Measurements from ENCODE around the gene FNIP1. TPM values are rescaled to one million over a fixed set of nuclear protein-coding genes. Genes with fewer than 3 reads are reported as not detected.

FNIP1 gene
- total and polyA plus RNA-seq, 12 donors: 2.9 to 63.4 (median 33.8) TPM

DNA sequence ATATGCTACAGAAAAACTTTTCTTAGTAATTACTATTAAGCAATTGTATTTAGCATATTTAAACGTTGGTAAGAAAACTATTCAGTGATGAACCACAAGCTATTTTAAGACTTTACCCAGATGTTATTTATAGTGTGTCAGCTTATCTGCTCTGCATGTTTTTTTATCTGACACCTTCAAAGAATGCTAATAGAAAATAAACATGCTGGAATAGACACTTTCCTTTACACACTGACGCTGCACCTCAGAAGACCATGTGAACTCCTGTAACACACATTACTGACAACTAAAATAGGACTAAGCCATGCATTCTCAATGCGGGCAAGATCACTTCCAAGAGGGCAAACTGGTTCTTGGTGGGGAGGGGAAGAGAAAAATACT, 38.3 kb downstream of the FNIP1 start:
- peaks cover 22 to 38% of the 10 kb centered on the region in 2 donors for H3K4me1 ChIP-seq (replicated peaks in 1 of 2)
- intact Hi-C loops (cut with DNase I): no loop called here

DNA sequence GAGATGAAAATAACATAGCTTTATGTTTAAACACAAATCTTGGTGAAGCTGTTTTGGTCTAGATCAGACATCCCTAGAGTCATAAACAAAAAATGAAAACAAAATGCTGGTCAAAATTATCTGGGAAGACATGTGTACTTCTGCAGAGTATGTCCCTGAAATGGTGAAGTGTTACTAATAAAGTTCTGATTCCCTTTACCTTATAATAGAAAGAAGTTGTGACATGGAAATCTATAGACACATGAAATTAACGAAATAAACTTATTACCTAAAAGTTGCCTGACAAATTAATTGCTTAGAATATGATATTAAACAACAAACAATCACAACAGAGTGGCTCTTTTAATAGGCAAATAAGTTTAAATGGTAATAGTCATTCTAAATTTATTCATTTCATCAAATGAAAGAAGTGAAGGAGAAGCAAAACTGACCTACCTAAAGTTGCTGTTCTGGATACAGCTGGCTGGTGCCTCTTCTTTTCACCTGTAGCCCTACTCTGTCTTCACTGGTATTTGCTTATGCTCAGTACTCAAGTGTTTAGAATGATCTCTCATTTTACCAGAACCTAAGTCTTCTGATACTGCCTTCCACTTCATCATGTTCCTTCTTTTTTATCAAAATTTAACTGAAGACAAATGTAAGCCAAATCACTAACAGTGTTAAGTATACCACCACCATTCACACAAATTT, 38.8 kb downstream of the FNIP1 start:
- 93 to 99% (median 95%) methylated on average over 1 of the region's 1 CpG for WGBS, 4 donors
- H3K4me3 ChIP-seq: no peak overlapping the region

More for the DNA sequence above, 38.3 kb downstream of the FNIP1 start:
- Histone ChIP-seq H3K27ac (no peak overlapping the region), H3K27me3 (no peaks in the 10 kb centered on the region), H3K4me3 (no peak overlapping the region), H3K9me3 (replicated peaks in 1 of 3) (peaks cover 0 to 2% (median 0%) of the 10 kb centered on the region in 3 donors), H3K36me3 (replicated peaks in 1 of 2) (no peaks in the 10 kb centered on the region)
- no peak for TF ChIP-seq POLR2A (IDR thresholded peaks at IDR 0.05)
- TF ChIP-seq, protein P1, sequence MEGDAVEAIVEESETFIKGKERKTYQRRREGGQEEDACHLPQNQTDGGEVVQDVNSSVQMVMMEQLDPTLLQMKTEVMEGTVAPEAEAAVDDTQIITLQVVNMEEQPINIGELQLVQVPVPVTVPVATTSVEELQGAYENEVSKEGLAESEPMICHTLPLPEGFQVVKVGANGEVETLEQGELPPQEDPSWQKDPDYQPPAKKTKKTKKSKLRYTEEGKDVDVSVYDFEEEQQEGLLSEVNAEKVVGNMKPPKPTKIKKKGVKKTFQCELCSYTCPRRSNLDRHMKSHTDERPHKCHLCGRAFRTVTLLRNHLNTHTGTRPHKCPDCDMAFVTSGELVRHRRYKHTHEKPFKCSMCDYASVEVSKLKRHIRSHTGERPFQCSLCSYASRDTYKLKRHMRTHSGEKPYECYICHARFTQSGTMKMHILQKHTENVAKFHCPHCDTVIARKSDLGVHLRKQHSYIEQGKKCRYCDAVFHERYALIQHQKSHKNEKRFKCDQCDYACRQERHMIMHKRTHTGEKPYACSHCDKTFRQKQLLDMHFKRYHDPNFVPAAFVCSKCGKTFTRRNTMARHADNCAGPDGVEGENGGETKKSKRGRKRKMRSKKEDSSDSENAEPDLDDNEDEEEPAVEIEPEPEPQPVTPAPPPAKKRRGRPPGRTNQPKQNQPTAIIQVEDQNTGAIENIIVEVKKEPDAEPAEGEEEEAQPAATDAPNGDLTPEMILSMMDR (IDR thresholded peaks at IDR 0.05): no peak
- DNase-seq: no peak
- 29 to 39% (median 36%) methylated on average over 3 of the region's 3 CpGs for WGBS, 4 donors

DNA sequence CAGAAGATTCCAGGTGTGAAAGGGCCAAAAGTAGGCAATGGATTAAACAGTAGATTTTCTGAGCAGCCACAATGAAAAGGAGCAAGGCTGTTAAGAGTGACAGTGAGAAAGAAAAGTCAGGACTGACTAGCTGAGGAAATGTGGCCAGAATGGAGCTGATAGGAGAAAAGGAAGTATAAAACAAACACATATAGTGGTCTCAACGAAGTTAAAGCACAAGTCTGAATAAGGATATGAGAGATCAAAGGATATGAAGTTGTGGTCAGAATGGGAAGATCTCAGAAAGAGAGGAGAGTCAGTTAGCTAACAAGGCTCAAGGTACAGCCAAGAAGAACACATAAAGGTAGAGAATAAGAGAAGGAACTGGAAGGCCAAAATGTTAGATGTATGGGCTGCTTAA, 39.9 kb downstream of the FNIP1 start:
- Histone ChIP-seq H3K4me1 (replicated peaks in 1 of 2) (peaks cover 22 to 48% of the 10 kb centered on the region in 2 donors), H3K36me3 (replicated peaks in 1 of 2) (no peaks in the 10 kb centered on the region), H3K27me3 (no peaks in the 10 kb centered on the region), H3K9me3 (replicated peaks in 1 of 3) (peaks cover 0 to 2% (median 0%) of the 10 kb centered on the region in 3 donors), H3K27ac (no peak overlapping the region), H3K4me3 (no peak overlapping the region)
- TF ChIP-seq, protein P1 (IDR thresholded peaks at IDR 0.05): no peak
- no peak for TF ChIP-seq POLR2A (IDR thresholded peaks at IDR 0.05)
- WGBS, 4 donors: 37 to 60% (median 51%) methylated on average over 1 of the region's 1 CpG
- DNase-seq: no peak
- intact Hi-C loops (cut with DNase I): no loop called here

More for the DNA sequence above, 38.8 kb downstream of the FNIP1 start:
- Histone ChIP-seq H3K9me3 (replicated peaks in 1 of 3) (peaks cover 0 to 2% (median 0%) of the 10 kb centered on the region in 3 donors), H3K27ac (no peak overlapping the region), H3K27me3 (no peaks in the 10 kb centered on the region), H3K4me1 (replicated peaks in 1 of 2) (peaks cover 22 to 44% of the 10 kb centered on the region in 2 donors), H3K36me3 (replicated peaks in 1 of 2) (no peaks in the 10 kb centered on the region)
- intact Hi-C loops (cut with DNase I): no loop called here
- no peak for DNase-seq
- no peak for TF ChIP-seq POLR2A (IDR thresholded peaks at IDR 0.05)

DNA sequence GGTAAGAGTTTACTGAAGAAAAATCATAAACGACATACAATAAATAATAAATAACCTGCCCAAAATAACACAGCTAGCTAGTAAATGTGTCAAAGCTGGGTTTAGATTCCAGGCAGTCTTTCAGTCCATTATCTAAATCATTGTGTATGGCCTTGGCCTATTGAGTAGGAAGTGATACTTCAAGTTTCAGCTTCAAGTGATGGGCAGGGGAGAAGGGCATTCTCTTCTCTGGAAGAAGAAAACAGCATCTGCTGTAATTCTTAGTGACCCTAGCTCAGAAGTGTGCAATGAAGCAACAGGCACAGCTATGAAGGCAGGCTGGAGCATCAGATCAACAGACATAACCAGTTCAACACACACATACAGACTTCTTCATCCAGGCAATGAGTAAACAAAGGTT, 42.5 kb downstream of the FNIP1 start:
- H3K4me3 ChIP-seq: no peak overlapping the region
- WGBS, 4 donors: 37 to 47% (median 39%) methylated on average over 1 of the region's 1 CpG
- no peak for DNase-seq
- intact Hi-C loops (cut with DNase I): no loop called here
- no peaks in the 10 kb centered on the region for H3K9me3 ChIP-seq (replicated peaks in 1 of 3)
- no peak for TF ChIP-seq POLR2A (IDR thresholded peaks at IDR 0.05)
- TF ChIP-seq, protein P1 (IDR thresholded peaks at IDR 0.05): no peak
- no peak overlapping the region for H3K27ac ChIP-seq
- H3K36me3 ChIP-seq (replicated peaks in 1 of 2): no peaks in the 10 kb centered on the region
- H3K4me1 ChIP-seq (replicated peaks in 1 of 2): peaks cover 22 to 48% of the 10 kb centered on the region in 2 donors
- no peaks in the 10 kb centered on the region for H3K27me3 ChIP-seq

DNA sequence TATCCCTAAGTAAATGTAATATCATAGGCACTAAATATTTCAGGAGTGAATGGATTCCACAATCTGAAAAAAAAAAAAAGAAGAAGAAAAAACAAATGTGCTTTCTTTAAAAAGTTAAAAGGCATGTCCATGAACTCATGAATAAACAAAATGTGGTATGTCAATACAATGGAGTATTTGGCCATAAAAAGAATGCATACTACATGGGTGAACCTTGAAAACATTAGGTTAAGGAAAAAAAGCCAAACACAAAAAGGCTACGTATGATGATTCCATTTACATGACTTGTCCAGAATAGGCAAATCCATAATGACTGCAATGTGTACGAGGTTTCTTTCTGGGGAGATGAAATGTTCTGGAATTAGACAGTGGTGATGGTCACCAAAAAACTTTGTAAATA, 45.3 kb downstream of the FNIP1 start:
- intact Hi-C loops (cut with DNase I): no loop called here
- Histone ChIP-seq H3K27me3 (no peaks in the 10 kb centered on the region), H3K9me3 (replicated peaks in 1 of 3) (no peaks in the 10 kb centered on the region), H3K4me3 (no peak overlapping the region), H3K4me1 (replicated peaks in 1 of 2) (peaks cover 10 to 34% of the 10 kb centered on the region in 2 donors), H3K27ac (no peak overlapping the region), H3K36me3 (replicated peaks in 1 of 2) (no peaks in the 10 kb centered on the region)
- no peak for DNase-seq
- WGBS, 4 donors: 90 to 98% (median 92%) methylated on average over 2 of the region's 2 CpGs
- TF ChIP-seq, protein P1 (IDR thresholded peaks at IDR 0.05): no peak
- TF ChIP-seq POLR2A (IDR thresholded peaks at IDR 0.05): no peak
